Coronary artery (tissue), 2 donors: ENCODE results near the gene MEAK7.
A peak's percentile ranks its signal among the peaks of the same experiment; 100 is the strongest.

Source experiments
- DNase-seq: peaks from one replicate; pipeline ENCODE4 v3.0.0-alpha.2; 2017; ENCODE audit warnings: low spot score
- H3K27ac ChIP-seq, 2 donors: fragments of 200-600 bp; sonication (generic); one replicate each; pipeline ENCODE4 v1.5.1; 2016 to 2019
- H3K4me3 ChIP-seq: fragments of 200-600 bp; sonication (generic); 2 replicates; pipeline ENCODE4 v1.5.1; 2016; ENCODE audit warnings: mild to moderate bottlenecking, moderate library complexity
- CTCF ChIP-seq: fragments of 200-600 bp; sonication (generic); IDR thresholded peaks from one replicate; pipeline ENCODE4 v1.5.1; 2019; ENCODE audit warnings: antibody characterized with exemption

MEAK7 gene

DNA sequence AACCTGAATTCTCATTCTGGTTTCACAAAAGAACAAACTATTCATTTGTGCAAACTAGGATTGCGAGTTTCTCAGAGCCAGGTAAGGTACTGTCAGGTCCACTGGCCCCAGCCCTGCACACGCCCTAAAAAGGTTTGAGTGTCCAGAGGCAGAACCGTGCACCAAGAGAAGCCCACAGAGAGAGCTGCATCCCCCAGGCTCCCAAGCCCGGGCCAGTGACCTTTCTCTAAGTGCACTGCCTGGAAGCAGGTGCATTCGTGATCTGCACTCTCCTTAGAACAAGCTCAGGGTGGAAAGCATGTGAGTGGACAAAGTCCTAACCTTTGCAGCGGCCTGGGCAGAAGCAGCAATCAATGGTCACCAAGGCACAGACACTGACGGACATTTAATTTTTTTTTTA is 26.8 kb downstream of the MEAK7 start:
- no peak for TF ChIP-seq CTCF
- H3K4me3 ChIP-seq: no peak overlapping the region
- peak; percentile 56 for DNase-seq
- H3K27ac ChIP-seq: no peak overlapping the region

- TF ChIP-seq CTCF: no peak
- H3K4me3 ChIP-seq: no peak overlapping the region
- peak; percentile 49 for DNase-seq
Observed at GRCh38 chr16:84476401-84476800, 28.1 kb downstream of the MEAK7 start.

GRCh38 chr16:84475643-84476240 is 28.7 kb downstream of the MEAK7 start:
- no peak for TF ChIP-seq CTCF
- no peak overlapping the region for H3K4me3 ChIP-seq
- DNase-seq: peak; percentile 31
- H3K27ac ChIP-seq: no peak overlapping the region

More at GRCh38 chr16:84476401-84476800, 28.1 kb downstream of the MEAK7 start:
- H3K27ac ChIP-seq: no peak overlapping the region

DNA sequence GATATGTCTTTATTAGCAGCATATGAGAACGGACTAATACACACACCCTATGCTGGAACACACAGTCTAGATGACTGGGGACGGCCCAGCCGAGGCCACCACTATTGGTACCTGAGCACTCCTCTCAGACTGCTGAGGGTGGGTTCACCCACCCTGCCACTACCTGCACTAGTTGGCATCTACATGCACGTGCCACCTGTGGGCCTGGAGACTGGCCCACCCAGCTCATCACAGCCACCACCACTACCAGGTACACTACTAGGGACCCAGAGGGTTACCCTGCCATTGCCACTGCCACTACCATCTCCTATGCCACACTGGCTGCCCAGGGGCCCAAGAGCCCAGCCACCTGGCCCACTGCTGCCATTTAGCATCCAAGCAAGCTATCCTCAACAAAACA is 32.5 kb downstream of the MEAK7 start:
- peak; percentile 50 for DNase-seq
- H3K27ac ChIP-seq: no peak overlapping the region
- no peak overlapping the region for H3K4me3 ChIP-seq
- TF ChIP-seq CTCF: no peak

- TF ChIP-seq CTCF: no peak
- no peak overlapping the region for H3K27ac ChIP-seq
- no peak overlapping the region for H3K4me3 ChIP-seq
- peak; percentile 49 for DNase-seq
Observed at GRCh38 chr16:84471316-84471715, 33.1 kb downstream of the MEAK7 start.

- no peak for TF ChIP-seq CTCF
- no peak overlapping the region for H3K27ac ChIP-seq
- no peak for DNase-seq
- no peak overlapping the region for H3K4me3 ChIP-seq
Observed at GRCh38 chr16:84467709-84468108, 36.8 kb downstream of the MEAK7 start.

- no peak for TF ChIP-seq CTCF
- H3K4me3 ChIP-seq: no peak overlapping the region
- H3K27ac ChIP-seq: no peak overlapping the region
- DNase-seq: peak; percentile 31
Observed at GRCh38 chr16:84467256-84467655, 37.2 kb downstream of the MEAK7 start.
